Panc1 (cell line): ENCODE measurements around the gene DCC.

Experiments
- CTCF ChIP-seq: fragments of 450-650 bp; IDR thresholded peaks from 2 replicates; pipeline ENCODE4 v1.5.1; 2017; ENCODE audit warnings: mild to moderate bottlenecking
- POLR2AphosphoS5 ChIP-seq: IDR thresholded peaks from 2 replicates; pipeline ENCODE4 v1.6.1; 2012; ENCODE audit warnings: mild to moderate bottlenecking, low read depth, low read length, moderate library complexity

- TF ChIP-seq CTCF (no peak), POLR2AphosphoS5 (no peak)
Measured at GRCh38 chr18:53191634-53192033, 851.6 kb downstream of the DCC start.
